DOHH2 (cell line): ENCODE results near the gene TTC21A.

Source experiments
- H3F3A ChIP-seq: fragments of 200-600 bp; sonication (generic), shearing (Covaris generic); 2 replicates; pipeline ENCODE4 v1.6.0; 2016; ENCODE audit warnings: antibody characterized with exemption, mild to moderate bottlenecking; ENCODE audit not compliant: control insufficient read depth, insufficient read depth
- H3K27ac ChIP-seq: fragments of 200-600 bp; sonication (generic); 2 replicates; pipeline ENCODE4 v1.5.1; 2014; ENCODE audit warnings: low read depth, mild to moderate bottlenecking, low read length, moderate library complexity
- H3K27me3 ChIP-seq: fragments of 200-600 bp; sonication (generic); 2 replicates; pipeline ENCODE4 v1.6.1; 2014; ENCODE audit warnings: mild to moderate bottlenecking, low read length, mixed read lengths; ENCODE audit not compliant: control insufficient read depth
- H3K36me3 ChIP-seq: fragments of 200-600 bp; sonication (generic); 2 replicates; pipeline ENCODE4 v1.6.1; 2014; ENCODE audit warnings: mild to moderate bottlenecking, low read length, moderate library complexity, mixed read lengths; ENCODE audit not compliant: control insufficient read depth
- H3K4me1 ChIP-seq: fragments of 200-600 bp; sonication (generic); 2 replicates; pipeline ENCODE4 v1.6.1; 2014; ENCODE audit warnings: mild to moderate bottlenecking, low read length, mixed read lengths; ENCODE audit not compliant: control insufficient read depth
- H3K4me2 ChIP-seq: fragments of 200-600 bp; sonication (generic); 2 replicates; pipeline ENCODE4 v1.6.0; 2014; ENCODE audit warnings: mild to moderate bottlenecking, low read length, moderate library complexity
- H3K4me3 ChIP-seq: fragments of 200-600 bp; sonication (generic); 2 replicates; pipeline ENCODE4 v1.5.1; 2014; ENCODE audit warnings: mild to moderate bottlenecking, low read length, mixed read lengths
- H3K79me2 ChIP-seq: fragments of 200-600 bp; sonication (generic); 2 replicates; pipeline ENCODE4 v1.6.1; 2014; ENCODE audit warnings: mild to moderate bottlenecking, low read length, mixed read lengths; ENCODE audit not compliant: control insufficient read depth
- H3K9me2 ChIP-seq: fragments of 200-600 bp; sonication (generic); replicated peaks from 2 replicates; pipeline ENCODE4 v1.6.1; 2014; ENCODE audit warnings: mild to moderate bottlenecking, low read length, mixed read lengths; ENCODE audit not compliant: control insufficient read depth
- H3K9me3 ChIP-seq: fragments of 200-600 bp; sonication (generic); 2 replicates; pipeline ENCODE4 v1.6.1; 2014; ENCODE audit warnings: antibody characterized with exemption, low read length, mixed read lengths; ENCODE audit not compliant: control insufficient read depth, insufficient read depth
- H4K20me1 ChIP-seq: fragments of 200-600 bp; sonication (generic); 2 replicates; pipeline ENCODE4 v1.6.0; 2014; ENCODE audit warnings: low read depth, mild to moderate bottlenecking, antibody characterized with exemption, low read length, moderate library complexity; ENCODE audit not compliant: control insufficient read depth, insufficient read depth
- EZH2phosphoT487 ChIP-seq: fragments of 200-600 bp; sonication (generic); IDR thresholded peaks from 2 replicates; pipeline ENCODE4 v1.6.1; 2017; ENCODE audit warnings: borderline replicate concordance, mild to moderate bottlenecking, antibody characterized with exemption, low read length, moderate library complexity, mixed read lengths
- TF ChIP-seq, protein P1 (sequence below): fragments of 200-600 bp; sonication (generic); IDR thresholded peaks from one replicate; pipeline ENCODE4 v1.5.1; 2014; ENCODE audit warnings: antibody characterized with exemption, mild to moderate bottlenecking, low read depth, low read length; ENCODE audit not compliant: poor library complexity, severe bottlenecking

Gene TTC21A

GRCh38 chr3:39102504-39103323 lies 4.8 kb upstream of the TTC21A start:
- Histone ChIP-seq H3K9me3 (no peaks in the 10 kb centered on the region), H3K4me2 (no peak overlapping the region), H3K36me3 (peaks cover 31% of the 10 kb centered on the region), H3K9me2 (no peaks in the 10 kb centered on the region), H3F3A (peaks cover 4% of the 10 kb centered on the region; the same call in 1 of the 2 replicates), H4K20me1 (no peaks in the 10 kb centered on the region), H3K79me2 (peaks cover 33% of the 10 kb centered on the region), H3K27ac (no peak overlapping the region), H3K4me1 (peaks cover 33% of the 10 kb centered on the region), H3K27me3 (no peaks in the 10 kb centered on the region), H3K4me3 (no peak overlapping the region)
- TF ChIP-seq, protein P1, sequence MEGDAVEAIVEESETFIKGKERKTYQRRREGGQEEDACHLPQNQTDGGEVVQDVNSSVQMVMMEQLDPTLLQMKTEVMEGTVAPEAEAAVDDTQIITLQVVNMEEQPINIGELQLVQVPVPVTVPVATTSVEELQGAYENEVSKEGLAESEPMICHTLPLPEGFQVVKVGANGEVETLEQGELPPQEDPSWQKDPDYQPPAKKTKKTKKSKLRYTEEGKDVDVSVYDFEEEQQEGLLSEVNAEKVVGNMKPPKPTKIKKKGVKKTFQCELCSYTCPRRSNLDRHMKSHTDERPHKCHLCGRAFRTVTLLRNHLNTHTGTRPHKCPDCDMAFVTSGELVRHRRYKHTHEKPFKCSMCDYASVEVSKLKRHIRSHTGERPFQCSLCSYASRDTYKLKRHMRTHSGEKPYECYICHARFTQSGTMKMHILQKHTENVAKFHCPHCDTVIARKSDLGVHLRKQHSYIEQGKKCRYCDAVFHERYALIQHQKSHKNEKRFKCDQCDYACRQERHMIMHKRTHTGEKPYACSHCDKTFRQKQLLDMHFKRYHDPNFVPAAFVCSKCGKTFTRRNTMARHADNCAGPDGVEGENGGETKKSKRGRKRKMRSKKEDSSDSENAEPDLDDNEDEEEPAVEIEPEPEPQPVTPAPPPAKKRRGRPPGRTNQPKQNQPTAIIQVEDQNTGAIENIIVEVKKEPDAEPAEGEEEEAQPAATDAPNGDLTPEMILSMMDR = no peak
- no peak for TF ChIP-seq EZH2phosphoT487

GRCh38 chr3:39103324-39103693 lies 4.2 kb upstream of the TTC21A start:
- no peaks in the 10 kb centered on the region for H3K9me2 ChIP-seq
- H3K4me1 ChIP-seq = peaks cover 39% of the 10 kb centered on the region
- H3K27me3 ChIP-seq = no peaks in the 10 kb centered on the region
- H3K9me3 ChIP-seq = no peaks in the 10 kb centered on the region
- peaks cover 9% of the 10 kb centered on the region for H3F3A ChIP-seq
- H4K20me1 ChIP-seq = no peaks in the 10 kb centered on the region
- peaks cover 33% of the 10 kb centered on the region for H3K79me2 ChIP-seq
- no peak overlapping the region for H3K4me2 ChIP-seq
- H3K36me3 ChIP-seq = peaks cover 25% of the 10 kb centered on the region; the same call in 1 of the 2 replicates
- H3K27ac ChIP-seq = no peak overlapping the region
- TF ChIP-seq EZH2phosphoT487 = no peak
- TF ChIP-seq, protein P1 = peak; percentile 48
- no peak overlapping the region for H3K4me3 ChIP-seq

- H3K9me2 ChIP-seq = no peaks in the 10 kb centered on the region
- peaks cover 18% of the 10 kb centered on the region; the same call in 1 of the 2 replicates for H3K36me3 ChIP-seq
- TF ChIP-seq, protein P1 = no peak
- no peak for TF ChIP-seq EZH2phosphoT487
- no peak overlapping the region for H3K27ac ChIP-seq
- peaks cover 15% of the 10 kb centered on the region for H3F3A ChIP-seq
- peaks cover 46% of the 10 kb centered on the region for H3K4me1 ChIP-seq
- no peak overlapping the region for H3K4me3 ChIP-seq
- H3K9me3 ChIP-seq = no peaks in the 10 kb centered on the region
- peaks cover 33% of the 10 kb centered on the region for H3K79me2 ChIP-seq
- no peaks in the 10 kb centered on the region for H4K20me1 ChIP-seq
- no peaks in the 10 kb centered on the region for H3K27me3 ChIP-seq
- H3K4me2 ChIP-seq = no peak overlapping the region
These were observed 3.5 kb upstream of the TTC21A start for GRCh38 chr3:39103791-39104552.
